Measurements from ENCODE around the gene VIL1. TPM values are rescaled to one million over a fixed set of nuclear protein-coding genes. Genes with fewer than 3 reads are reported as not detected.

Gene VIL1
- total and polyA plus RNA-seq, 2 of the 13 experiments (the other 11 are each of a cell fraction or from before 2014, with no cell fraction given): 287 to 301 TPM

- TF ChIP-seq MNT (IDR thresholded peaks at IDR 0.05) (no peak), CHD4 (IDR thresholded peaks at IDR 0.05; ENCODE audit: borderline replicate concordance, low read length) (no peak; the same call in 1 of the 2 replicates), ZNF644 (CRISPR knock-in tag; IDR thresholded peaks at IDR 0.05; ENCODE audit: low read depth) (0 out of 2 replicates have a peak, but pooled peaks have one; percentile 8), RXRB (CRISPR knock-in tag; IDR thresholded peaks at IDR 0.05; ENCODE audit: borderline replicate concordance) (peak; percentile 63; the same call in 1 of the 2 replicates), SP4 (CRISPR knock-in tag; IDR thresholded peaks at IDR 0.05) (no peak; the same call in 1 of the 2 replicates), ZBTB10 (CRISPR knock-in tag; IDR thresholded peaks at IDR 0.05; ENCODE audit: borderline replicate concordance) (peak; percentile 97), SKIL (CRISPR knock-in tag; IDR thresholded peaks at IDR 0.05; ENCODE audit: borderline replicate concordance) (no peak), GABPA (IDR thresholded peaks at IDR 0.05; ENCODE audit: low read depth, low read length) (no peak), GABPA (CRISPR knock-in tag; IDR thresholded peaks at IDR 0.05; ENCODE audit: low read depth) (peak; percentile 88), BORCS8-MEF2B (CRISPR knock-in tag; IDR thresholded peaks at IDR 0.05) (peak; percentile 66), HMG20B (CRISPR knock-in tag; conservative IDR thresholded peaks at IDR 0.05) (no peak), ZNF614 (CRISPR knock-in tag; IDR thresholded peaks at IDR 0.05; ENCODE audit: borderline replicate concordance) (0 out of 2 replicates have a peak, but pooled peaks have one; percentile 65), ZNF891 (CRISPR knock-in tag; IDR thresholded peaks at IDR 0.05) (peak; percentile 48; the same call in 1 of the 2 replicates), KMT2A (CRISPR knock-in tag; IDR thresholded peaks at IDR 0.05) (peak; percentile 57; the same call in 1 of the 2 replicates), TP53 (CRISPR knock-in tag; conservative IDR thresholded peaks at IDR 0.05) (no peak), ZFAT (CRISPR knock-in tag; conservative IDR thresholded peaks at IDR 0.05) (no peak), PHB2 (IDR thresholded peaks at IDR 0.05; ENCODE audit: partially characterized antibody) (no peak), GTF3A (CRISPR knock-in tag; conservative IDR thresholded peaks at IDR 0.05) (no peak), ZNF224 (CRISPR knock-in tag; IDR thresholded peaks at IDR 0.05) (no peak; the same call in 1 of the 2 replicates), RCOR2 (CRISPR knock-in tag; IDR thresholded peaks at IDR 0.05) (no peak), SALL2 (CRISPR knock-in tag; IDR thresholded peaks at IDR 0.05) (peak; percentile 70; the same call in 1 of the 2 replicates), ZC3H13 (CRISPR knock-in tag; IDR thresholded peaks at IDR 0.05) (peak; percentile 1; the same call in 1 of the 2 replicates)
- TF ChIP-seq, protein P1, sequence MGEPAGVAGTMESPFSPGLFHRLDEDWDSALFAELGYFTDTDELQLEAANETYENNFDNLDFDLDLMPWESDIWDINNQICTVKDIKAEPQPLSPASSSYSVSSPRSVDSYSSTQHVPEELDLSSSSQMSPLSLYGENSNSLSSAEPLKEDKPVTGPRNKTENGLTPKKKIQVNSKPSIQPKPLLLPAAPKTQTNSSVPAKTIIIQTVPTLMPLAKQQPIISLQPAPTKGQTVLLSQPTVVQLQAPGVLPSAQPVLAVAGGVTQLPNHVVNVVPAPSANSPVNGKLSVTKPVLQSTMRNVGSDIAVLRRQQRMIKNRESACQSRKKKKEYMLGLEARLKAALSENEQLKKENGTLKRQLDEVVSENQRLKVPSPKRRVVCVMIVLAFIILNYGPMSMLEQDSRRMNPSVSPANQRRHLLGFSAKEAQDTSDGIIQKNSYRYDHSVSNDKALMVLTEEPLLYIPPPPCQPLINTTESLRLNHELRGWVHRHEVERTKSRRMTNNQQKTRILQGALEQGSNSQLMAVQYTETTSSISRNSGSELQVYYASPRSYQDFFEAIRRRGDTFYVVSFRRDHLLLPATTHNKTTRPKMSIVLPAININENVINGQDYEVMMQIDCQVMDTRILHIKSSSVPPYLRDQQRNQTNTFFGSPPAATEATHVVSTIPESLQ (CRISPR knock-in tag; conservative IDR thresholded peaks at IDR 0.05): peak; percentile 49; the same call in 1 of the 2 replicates
Observed at GRCh38 chr2:218406209-218406948, 12.5 kb upstream of the VIL1 start (continued).

Data from HepG2 (cell line).